ENCODE data around the gene ANKRD24. TPM values are rescaled to one million over a fixed set of nuclear protein-coding genes. Genes with fewer than 3 reads are reported as not detected.

ANKRD24 gene
- total and polyA plus RNA-seq, 2 of the 13 experiments (the other 11 are each of a cell fraction or from before 2014, with no cell fraction given) = 0.13 to 0.24 TPM

GRCh38 chr19:4224470-4224869 is 42.0 kb downstream of the ANKRD24 start:
- H3K4me1 ChIP-seq (ENCODE audit: insufficient read depth, low read length) = peaks cover 46% of the 10 kb centered on the region
- peaks cover 0 to 10% of the 10 kb centered on the region in 2 experiments; a peak in 3 of 5 replicates for H3K27me3 ChIP-seq (ENCODE audit: control insufficient read depth in 1 of 2, insufficient read depth in 2 of 2, low read length in 2 of 2)
- FAIRE-seq = no peak
- no peak overlapping the region for H3K9ac ChIP-seq (ENCODE audit: insufficient read depth, low read depth, low read length)
- H3K4me2 ChIP-seq (ENCODE audit: low read depth, low read length) = peak overlapping the region; percentile 72
- WGBS (ENCODE audit: low lambda C conversion rate) = 12% methylated on average over 9 of the region's 15 CpGs
- intact Hi-C loops (cut with micrococcal nuclease; ENCODE audit: unreplicated experiment) = no loop called here
- ChIA-PET POLR2A (no interaction called here), CTCF (ENCODE audit: low intra/inter-chr PET ratio, low total read pairs) (no interaction called here)
- BruUV-seq (replicated peaks) = no TSS peak
- no peak overlapping the region for H2AFZ ChIP-seq (ENCODE audit: low read length)
- no peaks in the 10 kb centered on the region for H3K36me3 ChIP-seq (replicated peaks in 1 of 2; ENCODE audit: control insufficient read depth in 1 of 2, insufficient read depth in 2 of 2, low read length in 2 of 2)
- no peak overlapping the region for H3K27ac ChIP-seq (ENCODE audit: extremely low read length, insufficient read depth, low read length)
- no peak for DNase-seq (ENCODE audit: low spot score)
- H4K20me1 ChIP-seq (ENCODE audit: insufficient read depth, low read length) = no peaks in the 10 kb centered on the region
- peak overlapping the region in 2 of 3 experiments; percentile 8 to 53; a peak in 3 of 6 replicates for H3K4me3 ChIP-seq (replicated peaks in 1 of 3; ENCODE audit: insufficient read depth in 1 of 3, low read depth in 2 of 3, low read length in 3 of 3)
- in situ Hi-C loops (cut with HindIII; ENCODE audit: extremely low pct_ligation_motif_present, low pct_unique_long_range_greater_than_20kb) = loop anchor here (25.0 kb wide), 1 partner anchor 362 kb away; the partner anchor contains the start of gene ZFR2
- no peaks in the 10 kb centered on the region for H3K79me2 ChIP-seq (ENCODE audit: insufficient read depth, low read length)
- no peaks in the 10 kb centered on the region for H3K9me3 ChIP-seq (ENCODE audit: low read length)
- ATAC-seq = peak; percentile 59
- TF ChIP-seq TBX2 (CRISPR knock-in tag; IDR thresholded peaks at IDR 0.05; ENCODE audit: borderline replicate concordance) (peak; percentile 35; the same call in 1 of the 2 replicates), SAFB2 (CRISPR knock-in tag; IDR thresholded peaks at IDR 0.05; ENCODE audit: borderline replicate concordance, low read depth) (0 out of 2 replicates have a peak, but pooled peaks have one; percentile 24), NR3C1 (CRISPR knock-in tag; IDR thresholded peaks at IDR 0.05) (no peak), MATR3 (CRISPR knock-in tag; IDR thresholded peaks at IDR 0.05) (no peak), ZNF703 (CRISPR knock-in tag; IDR thresholded peaks at IDR 0.05; ENCODE audit: borderline replicate concordance) (no peak), ZFX (CRISPR knock-in tag; IDR thresholded peaks at IDR 0.05; ENCODE audit: low read depth) (peak; percentile 79), ZSCAN22 (CRISPR knock-in tag; IDR thresholded peaks at IDR 0.05) (no peak), HDAC2 (CRISPR knock-in tag; IDR thresholded peaks at IDR 0.05) (peak; percentile 56; the same call in 1 of the 2 replicates), TARDBP (CRISPR knock-in tag; IDR thresholded peaks at IDR 0.05) (peak; percentile 27; the same call in 1 of the 2 replicates), MLX (CRISPR knock-in tag; IDR thresholded peaks at IDR 0.05) (peak; percentile 77), MTA1 (CRISPR knock-in tag; IDR thresholded peaks at IDR 0.05; ENCODE audit: borderline replicate concordance) (peak; percentile 71; the same call in 1 of the 2 replicates), ZNF264 (CRISPR knock-in tag; IDR thresholded peaks at IDR 0.05) (no peak), ONECUT2 (CRISPR knock-in tag; IDR thresholded peaks at IDR 0.05) (no peak), KDM5B (CRISPR knock-in tag; IDR thresholded peaks at IDR 0.05; ENCODE audit: borderline replicate concordance) (peak; percentile 23; the same call in 1 of the 2 replicates), BCL6 (CRISPR knock-in tag; IDR thresholded peaks at IDR 0.05) (no peak), DBP (CRISPR knock-in tag; IDR thresholded peaks at IDR 0.05; ENCODE audit: not compliant biosample characterization) (no peak), CHD4 (IDR thresholded peaks at IDR 0.05; ENCODE audit: borderline replicate concordance, low read length) (no peak), NFATC3 (CRISPR knock-in tag; IDR thresholded peaks at IDR 0.05) (no peak), SKIL (CRISPR knock-in tag; IDR thresholded peaks at IDR 0.05; ENCODE audit: borderline replicate concordance) (peak; percentile 68; the same call in 1 of the 2 replicates), FOXO4 (CRISPR knock-in tag; conservative IDR thresholded peaks at IDR 0.05) (0 out of 2 replicates have a peak, but pooled peaks have one; percentile 70), DNMT3B (CRISPR knock-in tag; conservative IDR thresholded peaks at IDR 0.05) (no peak), SMARCE1 (IDR thresholded peaks at IDR 0.05; ENCODE audit: borderline replicate concordance) (no peak)
